ENCODE measurements around the gene RENBP.

The RENBP gene

DNA sequence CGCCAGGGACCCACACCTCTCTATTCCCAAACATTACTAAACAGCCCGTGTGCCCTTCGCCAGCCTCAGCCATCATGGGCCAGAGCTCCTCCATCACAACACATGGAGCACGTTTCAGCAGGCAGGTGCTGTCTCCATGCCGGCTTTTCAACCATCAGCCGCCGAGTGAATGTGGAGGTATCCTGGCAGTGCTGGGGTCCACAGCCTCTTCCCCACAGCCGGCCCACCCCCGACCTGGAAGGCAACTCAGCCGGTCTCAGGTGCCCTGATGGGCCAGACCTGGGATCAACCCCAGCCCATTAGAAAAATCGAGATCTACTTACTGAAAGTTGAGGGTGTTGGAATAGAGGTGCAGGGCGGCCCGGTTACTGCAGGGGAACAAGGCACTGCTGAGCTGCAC lies 12.7 kb downstream of the RENBP start:
- Histone ChIP-seq H3K4me2 (ENCODE audit: low read depth, low read length, poor library complexity, severe bottlenecking) (no peak overlapping the region), H3K27me3 (ENCODE audit: insufficient read depth, low read length, poor library complexity, severe bottlenecking) (no peaks in the 10 kb centered on the region), H3K79me2 (ENCODE audit: insufficient read depth, low read length) (peaks cover 48% of the 10 kb centered on the region), H3F3A (ENCODE audit: low read depth) (peaks cover 4% of the 10 kb centered on the region; the same call in 1 of the 2 replicates), H2AFZ (ENCODE audit: low read length) (no peak overlapping the region), H4K20me1 (ENCODE audit: insufficient read depth, low read length, poor library complexity, severe bottlenecking) (no peaks in the 10 kb centered on the region), H3K9me3 (ENCODE audit: insufficient read depth, low read depth, low read length) (no peaks in the 10 kb centered on the region), H3K4me1 (ENCODE audit: insufficient read depth, low read length, poor library complexity, severe bottlenecking) (peaks cover 13% of the 10 kb centered on the region), H3K36me3 (ENCODE audit: insufficient read depth, low read length) (no peaks in the 10 kb centered on the region), H3K9me2 (replicated peaks; ENCODE audit: low read depth, low read length) (no peaks in the 10 kb centered on the region), H3K9ac (ENCODE audit: low read depth, low read length, poor library complexity, severe bottlenecking) (peak overlapping the region; percentile 12), H3K4me3 (ENCODE audit: low read length, poor library complexity, severe bottlenecking) (no peak overlapping the region)
- TF ChIP-seq EZH2phosphoT487 (IDR thresholded peaks at IDR 0.05; ENCODE audit: borderline replicate concordance) (no peak), CTCF (conservative IDR thresholded peaks at IDR 0.05; ENCODE audit: low read length) (no peak)

- Histone ChIP-seq H3K9me2 (replicated peaks; ENCODE audit: low read depth, low read length) (no peaks in the 10 kb centered on the region), H4K20me1 (ENCODE audit: insufficient read depth, low read length, poor library complexity, severe bottlenecking) (no peaks in the 10 kb centered on the region), H3F3A (ENCODE audit: low read depth) (peaks cover 7% of the 10 kb centered on the region; the same call in 1 of the 2 replicates), H2AFZ (ENCODE audit: low read length) (no peak overlapping the region), H3K79me2 (ENCODE audit: insufficient read depth, low read length) (peaks cover 48% of the 10 kb centered on the region), H3K4me1 (ENCODE audit: insufficient read depth, low read length, poor library complexity, severe bottlenecking) (peaks cover 13% of the 10 kb centered on the region), H3K27me3 (ENCODE audit: insufficient read depth, low read length, poor library complexity, severe bottlenecking) (no peaks in the 10 kb centered on the region), H3K4me3 (ENCODE audit: low read length, poor library complexity, severe bottlenecking) (no peak overlapping the region), H3K4me2 (ENCODE audit: low read depth, low read length, poor library complexity, severe bottlenecking) (no peak overlapping the region), H3K9ac (ENCODE audit: low read depth, low read length, poor library complexity, severe bottlenecking) (peak overlapping the region; percentile 12), H3K9me3 (ENCODE audit: insufficient read depth, low read depth, low read length) (no peaks in the 10 kb centered on the region), H3K36me3 (ENCODE audit: insufficient read depth, low read length) (no peaks in the 10 kb centered on the region)
- TF ChIP-seq EZH2phosphoT487 (IDR thresholded peaks at IDR 0.05; ENCODE audit: borderline replicate concordance) (no peak), CTCF (conservative IDR thresholded peaks at IDR 0.05; ENCODE audit: low read length) (no peak)
Observed at GRCh38 chrX:153931151-153931550, 13.3 kb downstream of the RENBP start.

DNA sequence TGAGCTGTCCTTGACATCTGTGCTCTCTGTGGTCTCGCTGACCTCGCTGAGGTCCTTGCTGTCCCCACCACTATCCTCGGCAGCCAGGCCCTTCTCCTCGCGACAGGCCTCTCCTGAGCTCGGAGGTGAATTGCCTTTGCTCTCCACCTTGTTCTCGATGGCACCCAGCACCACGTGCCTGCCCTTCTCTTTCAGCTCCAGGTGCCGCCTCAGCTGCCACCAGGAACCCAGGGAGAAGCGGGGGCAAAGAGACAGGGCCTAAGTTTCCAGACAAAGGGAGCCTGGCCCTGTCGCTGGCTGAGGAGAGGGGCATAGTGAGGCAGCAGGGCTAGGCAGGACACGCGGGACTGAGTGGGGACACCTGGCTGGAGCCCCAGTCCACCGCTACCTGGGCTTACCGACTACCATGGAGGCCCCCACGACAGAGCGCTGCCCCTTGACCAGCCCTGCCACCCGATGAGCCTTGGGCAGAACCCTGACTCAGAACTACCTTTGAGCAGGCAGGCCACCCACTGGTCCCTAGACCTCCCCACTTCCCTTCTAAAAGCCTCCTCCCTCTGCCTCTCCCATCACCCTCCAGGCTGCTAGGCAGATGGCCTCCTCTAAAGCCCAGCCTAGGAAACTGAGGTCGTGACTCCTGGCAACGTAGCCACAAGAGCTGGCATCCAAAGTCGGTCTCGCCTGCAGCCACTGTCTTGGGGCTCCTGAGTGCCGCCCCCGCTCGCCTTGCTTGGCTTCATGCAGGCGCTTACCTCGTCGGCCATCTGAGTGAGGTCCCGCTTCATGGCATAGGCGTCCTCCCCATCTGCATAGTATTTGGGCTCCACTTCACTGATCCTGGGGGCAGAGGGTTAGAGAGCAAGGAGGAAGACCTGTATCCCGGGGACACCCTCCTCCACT lies 14.2 kb downstream of the RENBP start:
- Histone ChIP-seq H3K4me3 (ENCODE audit: low read length, poor library complexity, severe bottlenecking) (no peak overlapping the region), H3K9ac (ENCODE audit: low read depth, low read length, poor library complexity, severe bottlenecking) (no peak overlapping the region)

More for the DNA sequence above, 14.2 kb downstream of the RENBP start:
- Histone ChIP-seq H3K36me3 (ENCODE audit: insufficient read depth, low read length) (no peaks in the 10 kb centered on the region), H3K9me2 (replicated peaks; ENCODE audit: low read depth, low read length) (no peaks in the 10 kb centered on the region), H3K79me2 (ENCODE audit: insufficient read depth, low read length) (peaks cover 55% of the 10 kb centered on the region), H3K4me1 (ENCODE audit: insufficient read depth, low read length, poor library complexity, severe bottlenecking) (peaks cover 13% of the 10 kb centered on the region), H2AFZ (ENCODE audit: low read length) (no peak overlapping the region), H3K27me3 (ENCODE audit: insufficient read depth, low read length, poor library complexity, severe bottlenecking) (no peaks in the 10 kb centered on the region), H4K20me1 (ENCODE audit: insufficient read depth, low read length, poor library complexity, severe bottlenecking) (no peaks in the 10 kb centered on the region), H3K4me2 (ENCODE audit: low read depth, low read length, poor library complexity, severe bottlenecking) (peak overlapping the region; percentile 71), H3F3A (ENCODE audit: low read depth) (peaks cover 7% of the 10 kb centered on the region; the same call in 1 of the 2 replicates), H3K9me3 (ENCODE audit: insufficient read depth, low read depth, low read length) (no peaks in the 10 kb centered on the region)
- no peak for TF ChIP-seq CTCF (conservative IDR thresholded peaks at IDR 0.05; ENCODE audit: low read length)
- no peak for TF ChIP-seq EZH2phosphoT487 (IDR thresholded peaks at IDR 0.05; ENCODE audit: borderline replicate concordance)
